ENCODE measurements around the gene RBM45.

GRCh38 chr2:178088774-178089270 is 23.4 kb upstream of the RBM45 start:
- TF ChIP-seq CTCF (conservative IDR thresholded peaks at IDR 0.05; ENCODE audit: low read length) (no peak), EZH2phosphoT487 (IDR thresholded peaks at IDR 0.05; ENCODE audit: borderline replicate concordance) (no peak)

Measured in Loucy (cell line).